HepG2 (cell line): ENCODE data around the gene LRP1B. TPM values are rescaled to one million over a fixed set of nuclear protein-coding genes. Genes with fewer than 3 reads are reported as not detected.

Experiments
- ATAC-seq: fragments of 200-7000 bp; cut with Tn5 transposase; 3 replicates; pipeline ENCODE4 v1.9.1; 2020; ENCODE audit warnings: mild to moderate bottlenecking, moderate library complexity
- BruUV-seq: library from RNA; stranded (reverse); fragments of 400-500 nt; replicated peaks from 2 replicates; lab custom pipeline; 2021; lab: Mats Ljungman, UMichigan
- CTCF ChIA-PET: fragments of 300-600 bp; formaldehyde crosslinking; extraction: SDS; loops from one replicate; lab custom pipeline; 2021; ENCODE audit warnings: low total read pairs, inconsistent platforms, low intra/inter-chr PET ratio; lab: Yijun Ruan, JAX
- POLR2A ChIA-PET: fragments of 350-600 bp; sonication (Branson Sonifier 250); formaldehyde crosslinking; loops from one replicate; lab custom pipeline; 2020; ENCODE audit warnings: antibody characterized with exemption, inconsistent platforms; lab: Yijun Ruan, JAX
- DNase-seq: peaks from one replicate; pipeline ENCODE4 v3.0.0-alpha.2; 2015; ENCODE audit warnings: low spot score
- FAIRE-seq: peaks from 3 replicates; lab custom pipeline; 2011; peaks lifted over from hg19 to GRCh38; lab: Jason Lieb, UNC
- H2AFZ ChIP-seq: one replicate; pipeline ENCODE4 v1.6.1; 2011; ENCODE audit warnings: low read length, inconsistent platforms
- H3K27ac ChIP-seq: fragments of 300-600 bp; 3 replicates; pipeline ENCODE4 v1.8.0; 2011; ENCODE audit warnings: mixed run types, mild to moderate bottlenecking, mixed read lengths, low read length, inconsistent platforms; ENCODE audit not compliant: insufficient read depth; ENCODE audit errors: extremely low read length
- H3K27me3 ChIP-seq, 2 experiments: fragments of 200-600 bp in 1 of 2; 2 replicates in 1 of 2; 3 replicates in 1 of 2; pipeline versions ENCODE4 v1.6.0 to v1.8.0; 2011; ENCODE audit warnings: low read length in 2 of 2, mild to moderate bottlenecking in 2 of 2, moderate library complexity in 2 of 2, inconsistent platforms in 1 of 2; ENCODE audit not compliant: insufficient read depth in 2 of 2, control insufficient read depth in 1 of 2
- H3K36me3 ChIP-seq, 2 experiments: fragments of 200-600 bp in 1 of 2; replicated peaks in 1 of 2; 2 replicates in 1 of 2; 3 replicates in 1 of 2; pipeline versions ENCODE4 v1.5.1 to v1.8.0; 2011; ENCODE audit warnings: low read length in 2 of 2, inconsistent platforms in 1 of 2; ENCODE audit not compliant: insufficient read depth in 2 of 2, control insufficient read depth in 1 of 2
- H3K4me1 ChIP-seq: 2 replicates; pipeline ENCODE4 v1.5.1; 2012; ENCODE audit warnings: low read length, inconsistent platforms; ENCODE audit not compliant: insufficient read depth
- H3K4me2 ChIP-seq: 2 replicates; pipeline ENCODE4 v1.6.0; 2011; ENCODE audit warnings: low read depth, low read length, inconsistent platforms
- H3K4me3 ChIP-seq, 3 experiments: fragments of 200-600 bp in 1 of 3; sonication (generic), shearing (Covaris generic) in 1 of 3; replicated peaks in 1 of 3; 2 replicates each; pipeline ENCODE4 v1.5.1; 2011 to 2016; ENCODE audit warnings: low read length in 3 of 3, inconsistent platforms in 2 of 3, low read depth in 2 of 3, mild to moderate bottlenecking in 2 of 3, control low read depth in 1 of 3, mixed read lengths in 1 of 3; ENCODE audit not compliant: insufficient read depth in 1 of 3
- H3K79me2 ChIP-seq: one replicate; pipeline ENCODE4 v1.6.1; 2011; ENCODE audit warnings: low read length, inconsistent platforms; ENCODE audit not compliant: insufficient read depth
- H3K9ac ChIP-seq: 2 replicates; pipeline ENCODE4 v1.6.0; 2011; ENCODE audit warnings: mild to moderate bottlenecking, low read depth, low read length, inconsistent platforms; ENCODE audit not compliant: insufficient read depth
- H3K9me3 ChIP-seq: 2 replicates; pipeline ENCODE4 v1.5.1; 2012; ENCODE audit warnings: mild to moderate bottlenecking, low read length
- H4K20me1 ChIP-seq: 2 replicates; pipeline ENCODE4 v1.6.0; 2011; ENCODE audit warnings: inconsistent platforms, mild to moderate bottlenecking, low read length, moderate library complexity; ENCODE audit not compliant: insufficient read depth
- ATF4 ChIP-seq, 2 experiments: fragments of 450-650 bp in 1 of 2; sonication (generic) in 1 of 2; formaldehyde crosslinking; IDR thresholded peaks; 2 replicates each; pipeline versions ENCODE4 v1.5.0 to v1.8.0; 2020 to 2022; ENCODE audit warnings: mild to moderate bottlenecking in 1 of 2, missing genetic modification reagents in 1 of 2
- FOSL1 ChIP-seq: sonication (generic); formaldehyde crosslinking; IDR thresholded peaks from 2 replicates; pipeline ENCODE4 v1.9.0; 2021; ENCODE audit warnings: missing genetic modification reagents, borderline replicate concordance
- MAFF ChIP-seq: IDR thresholded peaks from 2 replicates; pipeline ENCODE4 v1.6.1; 2011; ENCODE audit warnings: low read depth, low read length, improper control_type of control experiment
- MIXL1 ChIP-seq: IDR thresholded peaks from 2 replicates; pipeline ENCODE4 v1.6.1; 2016
- MNT ChIP-seq: fragments of 450-650 bp; IDR thresholded peaks from 2 replicates; pipeline ENCODE4 v1.6.1; 2016
- REST ChIP-seq, 2 experiments: IDR thresholded peaks; 2 replicates each; pipeline ENCODE4 v1.6.1; 2011 to 2012; ENCODE audit warnings: low read length in 2 of 2, borderline replicate concordance in 1 of 2, low read depth in 1 of 2, mild to moderate bottlenecking in 1 of 2, moderate library complexity in 1 of 2
- SIN3A ChIP-seq: IDR thresholded peaks from 2 replicates; pipeline ENCODE4 v1.6.1; 2011; ENCODE audit warnings: low read depth, mild to moderate bottlenecking, control low read depth, low read length, borderline replicate concordance
- STAT5B ChIP-seq: sonication (generic); formaldehyde crosslinking; IDR thresholded peaks from 2 replicates; pipeline ENCODE4 v1.4.0; 2020; ENCODE audit warnings: missing genetic modification reagents
- ZFP82 ChIP-seq: sonication (generic); formaldehyde crosslinking; IDR thresholded peaks from 2 replicates; pipeline ENCODE4 v1.5.1; 2020; ENCODE audit warnings: mild to moderate bottlenecking, missing genetic modification reagents, borderline replicate concordance
- ZNF296 ChIP-seq: sonication (generic); formaldehyde crosslinking; conservative IDR thresholded peaks from 2 replicates; pipeline ENCODE4 v1.5.0; 2020; ENCODE audit warnings: mild to moderate bottlenecking, missing genetic modification reagents
- ZNF513 ChIP-seq: sonication (generic); formaldehyde crosslinking; conservative IDR thresholded peaks from 2 replicates; pipeline ENCODE4 v1.5.0; 2020; ENCODE audit warnings: missing genetic modification reagents
- ZUFSP ChIP-seq: sonication (generic); formaldehyde crosslinking; IDR thresholded peaks from 2 replicates; pipeline ENCODE4 v1.9.0; 2021; ENCODE audit warnings: missing genetic modification reagents, mild to moderate bottlenecking, borderline replicate concordance
- WGBS: methylation state at CpG from one replicate; pipeline ENCODE4 v1.1.6; 2017; ENCODE audit warnings: low lambda C conversion rate; 5-methylcytosine and 5-hydroxymethylcytosine counted together
- in situ Hi-C: cut with HindIII; loops from 2 replicates; pipeline ENCODE4 v1.10.0; 2017; ENCODE audit warnings: low pct_unique_long_range_greater_than_20kb; ENCODE audit not compliant: extremely low pct_ligation_motif_present
- intact Hi-C: fragments of 100-400 bp; cut with micrococcal nuclease; formaldehyde crosslinking; loops from one replicate; pipeline ENCODE4 v1.10.0; 2022; ENCODE audit not compliant: unreplicated experiment
- polyA plus RNA-seq, 8 experiments: library from polyadenylated mRNA; depleted of rRNA in 3 of 8; stranded (reverse) in 7 of 8; unstranded in 1 of 8; fragments of >200 nt; fragmentation: Illumina TruSeq in 4 of 8; extraction: Trizol in 4 of 8; gene quantifications; 2 replicates each; pipeline versions ENCODE4 v1.2.1 to v1.2.3, GENCODE V29; 2011 to 2016; ENCODE audit warnings: low read depth in 4 of 8, missing spikeins in 1 of 8, mixed read lengths in 1 of 8; ENCODE audit not compliant: insufficient read depth in 1 of 8
- total RNA-seq, 5 experiments: library from RNA; depleted of rRNA; stranded (reverse); fragments of >200 nt; fragmentation: Illumina TruSeq; extraction: Trizol; gene quantifications; 2 replicates each; pipeline ENCODE4 v1.2.3, GENCODE V29; 2016; ENCODE audit warnings: low read depth in 1 of 5

Gene LRP1B
- total and polyA plus RNA-seq, 2 of the 13 experiments (the other 11 are each of a cell fraction or from before 2014, with no cell fraction given) = 0.04 TPM; not detected in 1

- no peak for TF ChIP-seq ZFP82 (CRISPR knock-in tag)
- TF ChIP-seq MAFF = peak; percentile 53; the same call in 1 of the 2 replicates
- no peak for TF ChIP-seq ZUFSP (CRISPR knock-in tag)
- no peak for TF ChIP-seq FOSL1 (CRISPR knock-in tag)
- TF ChIP-seq, all 625 proteins: peak for 2
Observed at GRCh38 chr2:140356697-140357096, 1774.1 kb downstream of the LRP1B start (continued).

- no peaks in the 10 kb centered on the region for H3K4me1 ChIP-seq
- no peak overlapping the region for H2AFZ ChIP-seq
- FAIRE-seq (no peak), DNase-seq (no peak), ATAC-seq (no peak)
- H3K9me3 ChIP-seq = no peaks in the 10 kb centered on the region
- ChIA-PET CTCF (no interaction called here), POLR2A (no interaction called here)
- WGBS = 3% methylated on average over 2 of the region's 2 CpGs
- no peaks in the 10 kb centered on the region for H3K36me3 ChIP-seq
- no peaks in the 10 kb centered on the region for H3K27me3 ChIP-seq
- intact Hi-C loops = no loop called here
- no peaks in the 10 kb centered on the region for H4K20me1 ChIP-seq
- BruUV-seq = no TSS peak
- in situ Hi-C loops = no loop called here
- H3K9ac ChIP-seq = no peak overlapping the region
- H3K4me2 ChIP-seq = no peak overlapping the region
- H3K27ac ChIP-seq = no peak overlapping the region
- no peaks in the 10 kb centered on the region for H3K79me2 ChIP-seq
- H3K4me3 ChIP-seq = no peak overlapping the region
- no peak for TF ChIP-seq SIN3A
- no peak for TF ChIP-seq ZNF513
- no peak for TF ChIP-seq MIXL1 (CRISPR knock-in tag)
- no peak for TF ChIP-seq ZNF296
- no peak for TF ChIP-seq ATF4 (CRISPR knock-in tag; IDR thresholded peaks at IDR 0.05)
- TF ChIP-seq STAT5B (CRISPR knock-in tag) = no peak
- TF ChIP-seq REST (IDR thresholded peaks at IDR 0.05; ENCODE audit: borderline replicate concordance in 1 of 2, low read depth in 1 of 2, low read length in 2 of 2) = no peak
- no peak for TF ChIP-seq MNT
Observed at GRCh38 chr2:140355511-140356090, 1775.2 kb downstream of the LRP1B start.
